ENCODE data around the gene MBTPS2.
"Not testable (repeated sequence)": the region's sequence is repeated elsewhere in the genome, so short reads cannot be mapped to it uniquely, and the experiment has no call there.

Gene MBTPS2

GRCh38 chrX:21839334-21840192 is at the start of gene MBTPS2:
MBTPS2 (plus strand) TSS chrX:21839617; CDS start chrX:21839735, 118 bp downstream.
- DNase-seq (ENCODE audit: low spot score), result peak; percentile 53

- peak; percentile 79 for DNase-seq (ENCODE audit: low spot score)
Observed at GRCh38 chrX:21798677-21799219, 40.7 kb upstream of the MBTPS2 start.

GRCh38 chrX:21799767-21800166 is 39.6 kb upstream of the MBTPS2 start:
- peak; percentile 4 for DNase-seq (ENCODE audit: low spot score)

- peak; percentile 13 for DNase-seq (ENCODE audit: low spot score)
Observed at GRCh38 chrX:21800344-21800770, 39.1 kb upstream of the MBTPS2 start.

- DNase-seq (ENCODE audit: low spot score), result no peak
Observed at GRCh38 chrX:21802054-21802670, 37.3 kb upstream of the MBTPS2 start.

GRCh38 chrX:21802839-21803238 is 36.6 kb upstream of the MBTPS2 start:
- no peak for DNase-seq (ENCODE audit: low spot score)

- no peak for DNase-seq (ENCODE audit: low spot score)
Observed at GRCh38 chrX:21806691-21807090, 32.7 kb upstream of the MBTPS2 start.

GRCh38 chrX:21811832-21812231 is 27.6 kb upstream of the MBTPS2 start:
- no peak for DNase-seq (ENCODE audit: low spot score)

GRCh38 chrX:21812628-21813027 is 26.8 kb upstream of the MBTPS2 start:
- no peak for DNase-seq (ENCODE audit: low spot score)

- DNase-seq (ENCODE audit: low spot score), result no peak
Observed at GRCh38 chrX:21813612-21814368, 25.6 kb upstream of the MBTPS2 start.

- DNase-seq (ENCODE audit: low spot score), result no peak
Observed at GRCh38 chrX:21816136-21816535, 23.3 kb upstream of the MBTPS2 start.

- not testable (repeated sequence) for DNase-seq (ENCODE audit: low spot score)
Observed at GRCh38 chrX:21820170-21820569, 19.2 kb upstream of the MBTPS2 start.

- DNase-seq (ENCODE audit: low spot score), result no peak
Observed at GRCh38 chrX:21821875-21822274, 17.5 kb upstream of the MBTPS2 start.

- DNase-seq (ENCODE audit: low spot score), result no peak
Observed at GRCh38 chrX:21831496-21831895, 7.9 kb upstream of the MBTPS2 start.

GRCh38 chrX:21837056-21837455 is 2.4 kb upstream of the MBTPS2 start:
- DNase-seq (ENCODE audit: low spot score), result no peak

GRCh38 chrX:21838937-21839333 is 482 bp upstream of the MBTPS2 start:
- no peak for DNase-seq (ENCODE audit: low spot score)

GRCh38 chrX:21840193-21840545 is 752 bp downstream of the MBTPS2 start:
- no peak for DNase-seq (ENCODE audit: low spot score)

GRCh38 chrX:21843179-21843578 is 3.8 kb downstream of the MBTPS2 start:
- DNase-seq (ENCODE audit: low spot score), result no peak

- DNase-seq (ENCODE audit: low spot score), result no peak
Observed at GRCh38 chrX:21845096-21845495, 5.7 kb downstream of the MBTPS2 start.

- DNase-seq (ENCODE audit: low spot score), result no peak
Observed at GRCh38 chrX:21847342-21847741, 7.9 kb downstream of the MBTPS2 start.

GRCh38 chrX:21853578-21853977 is 14.2 kb downstream of the MBTPS2 start:
- no peak for DNase-seq (ENCODE audit: low spot score)

GRCh38 chrX:21855937-21856415 is 16.6 kb downstream of the MBTPS2 start, which contains the start of gene YY2:
YY2 (plus strand) TSS chrX:21855987; CDS start chrX:21856485, 498 bp downstream.
- no peak for DNase-seq (ENCODE audit: low spot score)

Measured in COLO829 (cell line).